HG03103 (cell line): Measurements from ENCODE around the gene CTNNA2.

Experiments
- ATAC-seq: cut with Tn5 transposase; IDR thresholded peaks from one replicate; pipeline ENCODE4 v1.9.1; 2021; ENCODE audit warnings: low read depth; ENCODE audit not compliant: unreplicated experiment

CTNNA2 gene

DNA sequence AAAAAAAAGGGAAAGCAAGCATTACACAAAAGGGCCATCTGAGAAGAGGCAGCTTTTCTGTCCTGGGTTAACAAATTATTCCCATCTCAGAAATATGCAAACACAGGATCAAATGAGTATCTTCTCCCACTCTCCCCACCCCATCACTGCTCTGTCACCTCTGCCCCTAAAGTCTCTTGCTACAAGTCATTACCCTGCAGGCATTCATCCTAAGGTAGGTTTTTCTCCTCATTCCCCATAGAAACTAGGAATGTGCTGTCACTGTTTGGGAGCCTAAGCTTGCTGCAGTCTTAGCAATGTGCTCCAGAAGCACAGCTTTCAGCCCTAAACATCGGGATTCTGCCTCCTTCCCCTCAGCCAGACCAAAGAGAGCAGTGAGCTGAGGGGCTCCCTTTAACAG is 788.1 kb downstream of the CTNNA2 start:
- no peak for ATAC-seq

DNA sequence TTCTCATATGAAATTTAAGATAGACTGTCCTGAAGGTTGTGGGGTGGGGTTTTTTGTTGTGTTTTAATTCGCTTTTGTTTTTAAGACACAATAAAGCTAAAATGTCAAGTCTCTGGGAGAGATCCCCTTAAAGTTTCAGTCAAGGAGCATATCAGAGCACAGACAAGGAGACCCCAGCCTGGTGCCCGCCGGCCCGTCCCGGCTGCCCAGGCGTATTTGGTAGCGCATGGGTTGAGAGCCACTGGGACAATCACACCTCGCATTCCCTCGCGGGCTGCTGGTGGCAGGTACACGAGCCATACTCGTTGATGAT is 789.1 kb downstream of the CTNNA2 start:
- no peak for ATAC-seq

DNA sequence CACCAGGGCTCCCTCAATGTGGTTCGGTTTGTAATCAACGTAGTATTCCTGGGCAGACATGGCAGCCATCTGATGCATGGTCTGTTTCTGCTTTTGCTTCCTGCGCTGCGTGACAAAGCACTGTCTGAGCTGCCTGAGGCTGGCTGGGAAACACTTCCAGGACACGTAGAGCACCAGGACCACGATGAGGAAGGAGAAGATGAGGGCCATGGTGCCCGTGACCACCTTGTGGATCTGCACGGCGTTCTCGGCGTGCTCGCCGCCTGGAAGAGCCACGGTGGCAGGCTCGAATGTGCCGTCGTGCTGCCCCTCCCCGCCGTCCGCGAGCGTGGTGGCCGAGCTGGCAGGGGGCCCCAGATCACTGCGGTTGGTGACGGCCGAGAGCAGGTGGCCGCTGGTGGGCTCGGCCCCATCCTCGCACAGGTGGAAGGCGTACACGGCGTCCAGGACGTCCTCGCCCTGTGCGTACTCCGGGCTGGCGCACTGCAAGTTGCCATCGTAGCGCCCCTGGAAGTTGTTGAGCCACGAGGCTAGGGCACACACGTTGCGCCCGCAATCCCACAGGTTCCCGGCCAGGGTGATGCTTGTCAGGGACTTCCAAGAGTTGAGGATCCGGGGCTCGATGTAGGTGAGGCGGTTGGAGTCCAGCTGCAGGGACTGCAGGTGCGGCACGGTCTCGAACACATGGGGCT is 789.6 kb downstream of the CTNNA2 start:
- ATAC-seq: no peak

DNA sequence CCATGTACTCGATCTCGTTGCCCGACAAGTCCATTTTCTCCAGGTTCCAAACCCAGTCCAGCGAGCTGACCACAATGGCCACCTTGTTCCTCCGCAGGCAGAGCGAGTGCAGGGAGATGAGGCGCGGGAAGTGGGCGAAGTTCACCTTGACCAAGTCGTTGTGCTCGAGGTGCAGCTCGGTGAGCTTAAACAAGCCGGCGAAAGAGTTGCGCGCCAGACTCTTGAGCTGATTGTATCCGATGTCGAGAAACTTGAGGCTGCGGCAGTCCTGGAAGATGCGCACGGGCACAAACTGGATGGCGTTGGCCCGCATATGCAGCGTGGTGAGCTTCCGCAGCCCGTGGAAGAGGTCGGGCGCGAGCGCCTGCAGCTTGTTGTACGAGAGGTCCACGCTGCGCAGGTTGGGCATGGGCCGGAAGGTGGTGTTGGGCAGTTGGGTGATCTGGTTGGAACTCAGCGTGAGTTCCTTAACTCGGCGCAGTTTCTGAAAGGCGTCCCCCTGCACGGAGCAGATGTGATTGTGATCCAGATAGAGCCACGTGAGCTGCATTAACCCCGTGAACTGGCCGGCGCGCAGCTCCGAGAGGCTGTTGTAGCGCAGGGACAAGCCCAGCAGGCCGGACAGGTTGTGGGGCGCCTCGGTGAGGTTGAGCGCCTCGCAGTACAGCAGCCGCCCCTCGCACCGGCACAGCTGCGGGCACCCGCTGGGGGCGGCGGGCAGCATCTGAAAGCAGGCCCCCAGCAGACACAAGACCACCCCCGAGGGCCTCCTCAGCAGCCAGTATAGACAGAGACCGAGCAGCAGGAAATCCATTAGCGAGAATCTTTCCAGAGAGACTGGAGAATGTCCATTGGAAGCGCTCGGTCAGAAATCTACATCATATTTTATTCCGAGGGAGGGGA is 790.4 kb downstream of the CTNNA2 start:
- ATAC-seq: no peak

DNA sequence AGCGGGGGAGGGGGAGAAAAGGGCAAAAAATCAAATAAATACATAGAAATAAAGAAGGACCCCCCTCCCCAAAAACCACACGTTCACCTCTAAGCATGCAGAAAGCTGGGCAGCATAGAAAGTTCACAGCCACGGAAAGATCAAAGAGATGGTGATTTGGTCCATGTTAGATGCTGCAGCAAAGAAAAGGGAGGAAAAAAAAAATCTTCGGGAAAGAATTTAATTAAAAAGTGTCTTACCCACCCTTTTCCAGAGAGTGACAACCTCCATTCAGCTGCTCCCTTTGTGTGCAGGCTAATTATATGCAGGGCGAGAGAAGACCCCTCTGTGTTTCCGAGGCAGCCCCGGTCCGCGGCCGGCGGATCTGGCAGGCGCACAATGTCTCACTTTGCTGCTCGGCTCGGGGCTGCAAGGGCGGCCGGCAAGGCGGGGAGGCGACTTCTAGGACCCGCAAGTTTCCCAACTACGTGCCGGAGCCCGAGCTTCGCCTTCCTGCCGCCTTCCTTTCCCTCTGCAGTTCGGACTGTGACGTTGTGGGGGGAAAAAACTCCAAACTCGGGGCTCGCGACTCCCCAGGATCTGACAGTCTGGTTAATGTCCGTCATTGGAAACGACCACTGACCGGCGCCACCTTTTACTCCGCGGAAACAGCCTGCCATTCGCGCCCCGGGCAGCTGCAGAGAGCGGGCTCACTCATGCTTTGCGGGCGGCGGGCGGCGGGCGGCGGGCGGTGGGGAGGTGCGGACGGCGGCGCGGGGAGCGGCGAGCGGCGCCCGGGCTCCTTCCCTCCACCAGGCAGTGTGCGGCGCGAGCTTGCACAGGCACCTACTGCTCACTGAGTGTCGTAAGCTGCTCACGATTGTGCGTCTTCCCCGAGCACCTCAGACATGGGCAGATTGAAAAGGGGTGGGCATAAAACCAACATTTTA is 791.3 kb downstream of the CTNNA2 start, which contains the start of gene LRRTM1:
Gene LRRTM1 (minus strand): TSS at position 844 of the 929 bp plus-strand sequence. CDS start 933 bp downstream, outside the sequence.
- no peak for ATAC-seq

DNA sequence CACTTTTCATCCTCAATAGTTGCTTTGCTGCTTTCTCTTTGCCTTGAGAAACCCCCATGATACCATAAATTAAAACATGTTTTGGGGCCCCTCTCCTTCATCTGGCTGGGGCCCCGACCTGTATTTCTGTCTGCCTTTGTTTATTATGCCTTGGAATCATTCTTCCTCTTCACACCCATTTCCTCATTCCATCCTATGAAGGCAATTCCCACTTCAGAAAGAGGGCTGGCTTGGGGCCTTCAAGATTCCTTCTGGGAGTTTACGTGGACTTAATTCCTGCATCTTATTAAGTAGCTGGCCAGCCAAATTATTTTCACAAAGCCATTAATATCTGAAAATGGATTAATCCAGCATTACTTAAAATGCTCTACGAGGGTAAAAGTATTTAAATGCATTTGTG is 798.5 kb downstream of the CTNNA2 start:
- ATAC-seq: no peak

DNA sequence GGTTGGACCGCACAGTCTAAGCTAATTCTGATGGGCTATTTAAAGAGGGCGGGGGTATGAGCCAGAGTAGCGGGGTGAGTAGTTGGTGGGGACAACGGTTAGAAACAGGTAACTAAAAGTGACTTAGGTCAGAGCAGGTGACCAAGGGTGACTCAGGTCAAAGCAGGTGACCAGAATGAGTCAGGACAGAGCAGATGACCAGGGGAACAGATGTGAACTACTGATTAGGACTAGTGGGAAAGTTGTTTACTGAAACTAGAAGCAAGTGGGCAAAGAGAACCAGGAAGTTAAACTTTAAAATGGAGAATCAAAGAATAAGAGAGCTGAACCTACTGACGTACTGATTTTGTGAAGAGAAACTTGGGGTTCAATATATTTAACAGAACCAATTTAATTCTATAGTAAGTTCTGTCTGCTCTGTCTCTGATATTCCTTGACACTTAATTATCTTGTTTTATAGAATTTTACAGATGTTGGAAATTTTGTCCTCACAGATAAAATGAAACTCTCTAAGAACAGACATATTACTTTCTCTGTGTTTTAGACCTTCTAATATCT is 799.5 kb downstream of the CTNNA2 start:
- no peak for ATAC-seq

DNA sequence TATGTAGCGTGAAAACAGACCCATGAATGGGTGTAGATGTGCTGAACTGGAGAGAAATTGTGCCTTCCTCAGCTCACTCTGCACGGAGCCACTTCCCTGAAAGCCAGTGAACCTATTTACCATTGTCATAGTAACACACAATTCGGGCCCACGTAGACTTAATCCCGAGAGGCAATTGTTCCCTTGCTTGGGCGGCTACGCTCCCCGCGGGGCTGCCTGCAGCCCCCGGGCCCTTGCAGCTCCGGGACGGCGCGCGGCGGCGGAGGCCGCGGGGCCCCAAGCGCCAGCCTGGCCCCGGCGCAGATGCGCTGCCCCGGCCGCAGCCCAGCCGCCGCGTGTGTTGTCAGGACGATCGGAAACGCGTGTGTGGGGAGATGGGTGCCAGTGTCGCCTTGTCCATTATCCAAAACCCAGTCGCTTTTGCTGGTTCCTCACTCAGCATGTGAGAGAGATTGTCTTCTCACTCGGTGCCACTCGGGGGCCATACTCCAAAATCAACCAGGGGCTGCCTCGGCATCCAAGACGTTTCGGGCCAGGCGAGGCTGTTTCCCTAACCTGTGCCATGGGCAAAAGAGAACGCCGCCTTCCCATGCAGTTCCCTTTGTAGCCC is 809.6 kb downstream of the CTNNA2 start:
- ATAC-seq: no peak

DNA sequence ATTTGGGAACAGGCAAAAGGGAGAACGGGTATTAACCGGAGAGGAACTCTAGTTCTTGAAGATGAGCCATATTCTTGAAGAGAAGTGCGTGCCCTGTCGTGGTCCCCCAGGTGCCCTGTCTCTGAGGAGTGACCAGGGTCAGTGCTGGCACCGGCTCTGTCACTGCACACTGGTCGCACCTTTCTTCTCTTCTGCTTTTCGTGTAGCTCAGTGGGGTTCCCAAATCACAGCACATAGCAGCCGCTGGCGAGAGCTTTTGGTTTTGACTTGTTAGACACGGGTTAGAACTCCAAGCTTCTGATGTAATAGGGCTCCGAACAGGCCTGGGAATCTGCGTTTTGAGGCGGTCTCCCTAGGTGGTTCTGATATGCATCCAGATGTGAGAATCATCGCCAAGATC is 810.1 kb downstream of the CTNNA2 start:
- ATAC-seq: no peak

DNA sequence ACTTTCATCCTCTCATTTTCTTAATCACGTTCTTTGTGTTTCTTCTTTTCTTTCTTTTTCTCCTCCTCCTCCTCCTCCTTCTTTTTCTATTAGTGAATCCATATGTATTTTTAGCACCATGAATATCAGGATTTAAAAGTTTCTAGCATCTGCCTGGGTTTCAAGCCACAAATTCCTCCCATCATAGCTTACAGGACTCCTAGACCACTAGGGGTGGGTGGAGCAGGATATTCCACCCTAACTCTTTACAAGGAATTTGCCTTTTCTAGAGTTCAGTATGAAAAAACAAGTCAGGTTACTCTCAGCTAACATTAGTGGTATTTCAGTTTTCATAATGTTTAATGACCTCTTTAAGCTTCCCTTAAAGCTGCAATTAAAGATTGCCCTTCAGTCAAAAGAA is 810.8 kb downstream of the CTNNA2 start:
- no peak for ATAC-seq

DNA sequence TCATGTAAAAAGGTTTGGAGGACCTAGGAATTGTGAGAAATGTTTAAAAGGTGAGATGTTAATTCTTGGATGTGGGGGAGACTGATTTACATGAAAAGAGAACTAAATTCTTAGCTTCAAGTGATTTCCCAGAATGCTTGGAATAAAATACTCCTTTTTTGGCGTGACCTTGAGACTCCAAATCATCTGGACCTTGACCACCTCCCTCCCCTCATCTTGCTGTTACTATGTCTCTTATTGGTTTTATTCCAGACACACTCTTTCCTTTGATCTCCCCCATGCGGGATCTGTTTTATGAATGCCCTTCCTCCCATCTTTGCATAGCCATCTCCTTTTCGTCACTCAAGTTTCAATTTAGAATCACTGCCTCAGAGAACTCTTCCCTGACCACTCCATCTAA is 811.7 kb downstream of the CTNNA2 start:
- ATAC-seq: no peak

DNA sequence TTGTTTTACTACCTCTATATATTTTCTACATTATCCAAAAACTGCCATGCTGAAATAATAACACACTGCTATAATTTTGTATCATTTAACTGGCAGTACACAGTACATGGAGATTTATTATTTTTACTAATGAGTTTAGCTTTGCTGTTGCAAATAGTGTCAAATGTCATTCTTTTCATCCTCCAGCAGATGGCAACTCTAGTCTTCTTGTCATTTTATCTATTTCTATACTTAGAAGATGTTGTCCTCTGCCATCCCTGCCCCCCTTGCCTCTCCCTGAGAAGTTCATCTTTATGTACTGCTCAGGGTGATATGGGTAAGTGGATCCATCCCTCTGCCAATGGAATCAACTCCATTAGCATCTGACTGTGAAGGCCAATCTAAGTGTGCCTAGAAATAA is 813.4 kb downstream of the CTNNA2 start:
- ATAC-seq: no peak

DNA sequence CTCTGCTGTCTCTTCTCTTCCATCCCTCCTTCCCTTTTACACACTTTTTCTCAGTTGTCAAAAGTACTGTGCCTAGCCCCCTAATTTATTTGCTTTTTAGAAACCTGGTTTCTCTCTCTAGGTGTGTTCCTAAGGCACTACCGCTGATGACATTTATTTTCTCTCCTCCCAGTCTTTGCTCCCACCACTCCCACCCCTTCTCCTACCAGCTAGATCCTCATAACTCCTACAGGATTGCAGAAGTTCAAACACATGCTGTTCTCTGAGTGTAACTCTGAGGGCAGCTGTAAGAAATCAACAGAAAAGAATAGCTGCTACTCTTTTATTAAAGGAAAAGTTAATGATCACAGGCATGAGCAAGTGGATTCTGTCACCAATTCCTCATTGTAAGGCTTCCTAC is 814.0 kb downstream of the CTNNA2 start:
- ATAC-seq: no peak

DNA sequence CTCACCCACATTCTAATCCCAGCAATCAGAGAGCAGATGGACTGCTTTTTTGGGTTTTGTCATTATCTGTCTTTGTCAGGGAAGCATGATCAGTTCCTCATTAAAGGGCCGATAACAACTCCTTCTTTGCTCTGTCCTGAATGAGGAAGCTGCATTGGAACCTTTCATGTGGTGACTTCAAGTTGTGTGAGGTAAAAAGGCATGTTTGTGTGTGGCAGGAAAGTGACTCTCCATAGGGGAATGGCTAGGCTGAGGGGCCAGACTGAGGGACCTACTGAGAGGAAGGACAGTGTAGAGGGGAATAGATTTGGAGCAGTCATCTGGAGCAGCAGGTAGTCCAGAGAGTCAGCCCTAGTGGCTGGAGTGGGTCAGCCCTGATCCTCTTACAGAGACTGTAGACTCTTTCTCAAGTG is 815.3 kb downstream of the CTNNA2 start:
- ATAC-seq: no peak

DNA sequence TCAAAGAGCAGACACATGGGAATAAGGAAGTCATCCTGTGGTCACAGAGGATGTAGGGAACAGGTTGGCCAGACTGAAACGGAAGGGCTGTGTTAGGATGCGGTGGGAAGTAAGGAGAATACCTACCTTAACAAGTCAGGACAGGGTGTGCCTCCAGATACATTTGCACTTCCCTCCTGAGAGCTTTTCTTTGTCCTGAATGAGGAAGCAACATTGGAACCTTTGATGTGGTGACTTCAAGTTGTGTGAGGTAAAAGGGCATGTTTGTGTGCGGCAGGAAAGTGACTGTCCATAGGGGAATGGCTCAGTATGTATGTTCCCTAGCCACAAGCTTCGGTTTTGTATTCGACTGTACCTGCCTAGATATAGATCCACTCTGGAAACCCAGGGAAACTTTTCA is 816.6 kb downstream of the CTNNA2 start:
- ATAC-seq: no peak

DNA sequence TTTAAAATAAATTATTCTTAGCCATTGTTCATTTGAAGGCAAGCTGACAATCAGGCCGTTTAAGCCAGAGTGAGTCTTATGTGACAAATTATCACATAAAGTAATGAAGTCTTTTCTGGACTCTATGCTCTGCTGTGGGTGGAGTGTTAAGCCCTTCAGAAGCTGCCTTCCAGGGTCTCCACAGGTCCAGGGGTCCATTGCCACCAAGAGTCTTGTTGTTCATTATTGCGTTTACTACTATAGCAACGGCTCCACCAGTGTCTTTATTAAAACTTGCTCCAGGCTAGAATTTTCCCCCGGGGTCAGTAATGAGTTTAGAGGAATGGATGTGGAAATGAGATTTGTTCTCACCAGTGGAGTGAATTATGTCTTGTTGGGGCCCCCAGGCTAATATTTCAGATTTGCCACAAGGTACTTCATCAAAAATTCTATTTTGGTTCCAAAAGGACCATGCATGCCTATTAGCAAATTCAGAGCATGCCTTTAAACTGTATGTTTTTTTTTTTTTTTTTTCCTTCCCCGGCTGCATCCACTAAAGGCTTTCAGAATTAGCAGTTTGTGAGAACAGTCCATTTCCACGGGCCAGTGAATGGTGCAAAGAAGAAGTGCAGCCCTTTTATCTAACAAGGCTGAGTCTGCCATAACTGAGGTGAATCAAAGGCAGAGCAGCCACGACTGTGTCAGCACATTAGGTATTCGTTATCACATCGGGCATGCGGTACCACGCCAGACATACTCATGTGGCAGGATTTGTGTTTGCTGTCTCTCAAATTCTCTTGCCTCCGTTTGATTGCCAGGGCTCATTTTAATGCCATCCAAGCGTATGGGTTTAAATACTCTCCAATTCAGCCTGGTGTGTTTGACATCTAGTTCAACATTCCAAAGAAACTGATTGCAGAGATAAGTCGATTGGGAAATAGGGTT is 817.9 kb downstream of the CTNNA2 start:
- ATAC-seq: no peak

DNA sequence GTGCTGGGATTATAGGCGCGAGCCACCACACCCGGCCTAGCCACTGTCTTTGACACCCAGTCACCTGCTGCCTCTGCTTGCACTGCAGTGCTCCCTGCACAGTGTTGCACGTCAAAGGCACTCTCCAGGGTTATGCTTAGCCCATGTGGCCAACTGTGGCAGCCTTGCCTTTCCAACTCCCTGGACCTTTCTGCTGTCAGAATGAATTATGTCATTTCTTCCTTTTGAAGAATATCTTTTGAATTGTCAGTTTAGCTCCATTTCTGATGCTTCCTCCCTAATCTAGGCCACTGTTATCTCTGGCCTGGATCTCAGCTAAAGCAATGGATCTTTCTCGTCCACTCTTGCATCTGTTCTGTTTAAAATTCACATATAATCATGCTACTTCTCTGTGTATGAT is 821.0 kb downstream of the CTNNA2 start:
- no peak for ATAC-seq

DNA sequence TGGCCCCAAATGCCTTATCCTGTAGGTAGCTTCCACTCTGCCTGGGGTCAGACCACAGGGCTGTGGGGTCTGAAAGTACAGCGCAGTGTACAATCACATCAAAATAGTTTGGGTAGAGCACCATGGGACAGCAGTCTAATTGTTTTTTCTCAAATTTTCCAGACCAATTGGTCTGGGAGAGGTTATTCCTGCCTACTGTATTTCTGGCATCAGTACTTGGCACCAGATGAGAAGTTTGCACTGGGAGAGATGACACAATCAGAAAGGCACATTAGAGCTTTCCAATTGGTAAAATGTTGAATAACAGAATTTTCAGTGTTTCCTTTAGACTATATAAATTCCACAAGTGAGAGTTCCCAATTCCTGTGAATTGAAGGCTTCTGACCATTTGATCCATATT is 822.6 kb downstream of the CTNNA2 start:
- no peak for ATAC-seq

DNA sequence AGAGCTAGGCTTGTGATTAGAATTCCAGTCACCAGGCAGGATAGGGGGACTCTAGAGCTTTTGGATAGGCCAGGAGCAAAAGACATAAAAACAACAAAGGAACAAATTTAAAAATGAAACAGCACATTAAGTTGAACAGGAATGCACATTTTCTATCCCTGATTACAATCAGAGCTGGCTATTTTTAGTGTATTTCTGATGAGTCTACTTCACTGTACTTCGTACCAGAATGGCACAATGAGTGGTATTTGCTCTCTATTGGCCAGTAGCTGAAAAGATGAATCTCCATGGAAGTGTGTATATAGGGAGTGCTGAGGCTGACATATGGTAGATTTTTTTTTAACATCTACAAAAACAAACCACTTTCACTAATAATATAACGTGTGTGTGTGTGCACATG is 825.9 kb downstream of the CTNNA2 start:
- ATAC-seq: no peak
